Measurements from ENCODE around the gene SP140L.
"Not testable (repeated sequence)": the region's sequence is repeated elsewhere in the genome, so short reads cannot be mapped to it uniquely, and the experiment has no call there.

SP140L gene

DNA sequence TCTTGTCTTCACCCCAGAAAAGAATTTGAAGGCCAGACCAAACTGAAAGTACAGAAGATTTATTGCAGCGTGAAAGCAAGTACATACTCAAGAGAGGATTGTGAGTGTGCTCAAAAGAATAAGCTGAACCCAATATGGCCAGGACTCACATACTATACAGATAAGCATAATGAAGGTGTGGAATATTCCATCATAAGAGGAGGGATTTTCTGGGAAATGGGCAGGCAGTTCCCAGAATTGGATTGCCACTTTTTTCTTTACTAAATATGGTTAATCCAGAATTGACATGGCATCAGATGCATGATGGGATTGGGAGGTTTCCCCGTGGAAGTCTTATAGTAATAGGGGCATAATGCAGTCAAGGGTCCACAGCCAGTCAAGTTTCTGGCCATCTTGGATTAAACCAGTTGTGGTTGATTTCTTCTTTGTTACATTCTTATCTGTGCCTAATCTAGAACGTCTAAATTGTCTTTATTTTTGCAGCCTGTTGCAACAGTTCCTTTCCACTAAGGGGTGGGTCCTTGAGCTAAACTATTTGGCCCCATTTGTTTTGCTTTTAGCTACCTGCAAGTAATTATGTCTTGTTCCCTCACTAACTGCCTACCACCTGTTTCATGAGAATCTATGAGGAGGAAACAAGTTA is 9.0 kb downstream of the SP140L start:
- Histone ChIP-seq H3K4me1 (no peaks in the 10 kb centered on the region), H3K4me3 (no peak overlapping the region), H3K36me3 (peaks cover 6 to 12% (median 11%) of the 10 kb centered on the region in 3 donors), H3K27ac (no peak overlapping the region), H3K9me3 (no peaks in the 10 kb centered on the region), H3K27me3 (no peaks in the 10 kb centered on the region)
- intact Hi-C loops (cut with DNase I; ENCODE audit: low total_unique reads) = no loop called here
- TF ChIP-seq CTCF (IDR thresholded peaks at IDR 0.05) = no peak
- no peak for DNase-seq

DNA sequence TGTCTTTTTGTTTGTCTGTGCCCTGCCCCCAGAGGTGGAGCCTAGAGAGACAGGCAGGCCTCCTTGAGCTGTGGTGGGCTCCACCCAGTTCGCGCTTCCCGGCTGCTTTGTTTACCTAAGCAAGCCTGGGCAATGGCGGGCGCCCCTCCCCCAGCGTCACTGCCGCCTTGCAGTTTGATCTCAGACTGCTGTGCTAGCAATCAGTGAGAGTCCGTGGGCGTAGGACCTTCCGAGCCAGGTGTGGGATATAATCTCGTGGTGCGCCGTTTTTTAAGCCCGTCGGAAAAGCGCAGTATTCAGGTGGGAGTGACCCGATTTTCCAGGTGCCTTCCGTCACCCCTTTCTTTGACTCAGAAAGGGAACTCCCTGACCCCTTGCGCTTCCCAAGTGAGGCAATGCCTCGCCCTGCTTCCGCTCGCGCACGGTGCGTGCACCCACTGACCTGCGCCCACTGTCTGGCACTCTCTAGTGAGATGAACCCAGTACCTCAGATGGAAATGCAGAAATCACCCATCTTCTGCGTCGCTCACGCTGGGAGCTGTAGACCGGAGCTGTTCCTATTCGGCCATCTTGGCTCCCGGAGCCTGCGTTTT is 15.0 kb downstream of the SP140L start:
- DNase-seq; H3K27ac ChIP-seq; H3K27me3 ChIP-seq; H3K4me1 ChIP-seq; H3K4me3 ChIP-seq; H3K9me3 ChIP-seq; H3K36me3 ChIP-seq; intact Hi-C loops (cut with DNase I; ENCODE audit: low total_unique reads): not testable (repeated sequence)

DNA sequence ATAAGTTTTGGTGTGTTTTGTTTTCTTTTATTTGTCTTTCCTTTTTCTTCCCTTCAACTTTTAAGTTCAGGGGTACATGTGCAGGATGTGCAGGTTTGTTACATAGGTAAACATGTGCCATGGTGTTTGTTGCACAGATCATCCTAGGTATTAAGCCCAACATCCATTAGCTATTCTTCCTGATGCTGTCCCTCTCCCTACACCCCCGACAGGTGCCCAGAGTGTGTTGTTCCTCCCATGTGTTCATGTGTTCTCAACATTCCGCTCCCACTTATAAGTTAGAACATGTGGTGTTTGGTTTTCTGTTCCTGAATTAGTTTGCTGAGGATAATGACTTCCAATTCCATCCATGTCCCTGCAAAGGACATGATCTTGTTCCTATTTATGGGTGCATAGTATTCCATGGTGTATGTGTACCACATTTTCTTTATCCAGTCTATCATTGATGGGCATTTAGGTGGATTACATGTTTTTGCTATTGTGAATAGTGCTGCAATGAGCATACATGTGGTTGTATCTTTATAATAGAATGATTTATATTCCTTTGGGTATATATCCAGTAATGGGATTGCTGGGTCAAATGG is 16.1 kb downstream of the SP140L start:
- H3K36me3 ChIP-seq; H3K9me3 ChIP-seq; DNase-seq; H3K4me1 ChIP-seq; H3K27ac ChIP-seq; H3K27me3 ChIP-seq; intact Hi-C loops (cut with DNase I; ENCODE audit: low total_unique reads); H3K4me3 ChIP-seq: not testable (repeated sequence)

- no peak for DNase-seq
- Histone ChIP-seq H3K9me3 (peaks cover 0 to 7% (median 0%) of the 10 kb centered on the region in 3 donors), H3K4me3 (no peak overlapping the region), H3K27me3 (no peaks in the 10 kb centered on the region), H3K36me3 (peaks cover 0 to 9% (median 6%) of the 10 kb centered on the region in 3 donors), H3K4me1 (no peaks in the 10 kb centered on the region), H3K27ac (no peak overlapping the region)
- no peak for TF ChIP-seq CTCF (IDR thresholded peaks at IDR 0.05)
- intact Hi-C loops (cut with DNase I; ENCODE audit: low total_unique reads) = no loop called here
Measured at GRCh38 chr2:230343747-230344146, 16.8 kb downstream of the SP140L start.

DNA sequence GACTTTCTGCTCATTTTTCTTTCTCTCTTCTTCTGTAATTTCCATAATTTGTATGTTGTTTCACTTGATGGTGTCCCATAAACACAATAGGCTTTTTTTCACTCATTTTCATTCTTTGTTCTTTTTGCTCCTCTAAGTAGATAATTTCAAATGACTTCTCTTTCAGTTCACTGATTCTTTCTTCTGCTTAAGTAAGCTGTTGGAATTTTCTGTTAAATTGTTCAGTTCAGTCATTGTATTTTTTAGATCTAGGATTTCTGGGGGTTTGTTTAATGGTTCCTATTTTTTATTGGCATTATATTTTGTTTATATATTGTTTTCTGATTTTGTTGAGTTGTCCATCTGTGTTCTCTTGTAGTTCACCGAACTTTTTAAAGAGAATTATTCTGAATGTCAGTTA is 19.5 kb downstream of the SP140L start:
- intact Hi-C loops (cut with DNase I; ENCODE audit: low total_unique reads) = no loop called here
- H3K9me3 ChIP-seq = peaks cover 0 to 7% (median 0%) of the 10 kb centered on the region in 3 donors
- H3K27me3 ChIP-seq = no peaks in the 10 kb centered on the region
- H3K4me3 ChIP-seq = no peak overlapping the region
- no peak for TF ChIP-seq CTCF (IDR thresholded peaks at IDR 0.05)
- peaks cover 0 to 9% (median 6%) of the 10 kb centered on the region in 3 donors for H3K36me3 ChIP-seq
- no peaks in the 10 kb centered on the region for H3K4me1 ChIP-seq
- H3K27ac ChIP-seq = no peak overlapping the region
- no peak for DNase-seq

GRCh38 chr2:230346921-230347533 is 20.0 kb downstream of the SP140L start:
- TF ChIP-seq CTCF (IDR thresholded peaks at IDR 0.05) = no peak
- H3K27ac ChIP-seq = no peak overlapping the region

More at GRCh38 chr2:230346921-230347533, 20.0 kb downstream of the SP140L start:
- no peak overlapping the region for H3K4me3 ChIP-seq
- H3K36me3 ChIP-seq = peaks cover 0 to 9% (median 6%) of the 10 kb centered on the region in 3 donors
- H3K27me3 ChIP-seq = no peaks in the 10 kb centered on the region
- DNase-seq = no peak
- peaks cover 0 to 7% (median 0%) of the 10 kb centered on the region in 3 donors for H3K9me3 ChIP-seq
- intact Hi-C loops (cut with DNase I; ENCODE audit: low total_unique reads) = no loop called here
- H3K4me1 ChIP-seq = no peaks in the 10 kb centered on the region

All from tibial artery (tissue), 4 donors.